ENCODE measurements around the gene TRIM13.
"Not testable (repeated sequence)": the region's sequence is repeated elsewhere in the genome, so short reads cannot be mapped to it uniquely, and the experiment has no call there.

Gene TRIM13

DNA sequence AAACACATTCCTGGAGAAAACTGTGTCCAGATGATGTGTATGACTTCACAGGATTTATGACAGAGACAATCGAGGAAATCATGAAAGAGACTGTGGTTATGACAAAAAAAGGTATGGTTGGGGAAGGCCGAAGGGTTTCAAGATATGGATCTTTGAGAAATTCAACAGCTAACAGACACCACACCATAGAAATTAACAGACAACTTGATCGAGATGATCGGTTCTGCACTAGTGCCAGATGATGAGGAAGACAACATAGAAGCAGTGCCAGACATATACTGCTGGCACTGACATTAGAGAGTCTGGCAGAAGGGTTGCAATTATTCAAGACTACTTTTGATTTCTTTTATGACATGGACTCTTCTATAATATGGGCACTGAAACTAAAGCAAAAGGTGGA lies 55.6 kb downstream of the TRIM13 start:
- in situ Hi-C loops (cut with MboI; ENCODE audit: low sequenced_read_pairs), result no loop called here

DNA sequence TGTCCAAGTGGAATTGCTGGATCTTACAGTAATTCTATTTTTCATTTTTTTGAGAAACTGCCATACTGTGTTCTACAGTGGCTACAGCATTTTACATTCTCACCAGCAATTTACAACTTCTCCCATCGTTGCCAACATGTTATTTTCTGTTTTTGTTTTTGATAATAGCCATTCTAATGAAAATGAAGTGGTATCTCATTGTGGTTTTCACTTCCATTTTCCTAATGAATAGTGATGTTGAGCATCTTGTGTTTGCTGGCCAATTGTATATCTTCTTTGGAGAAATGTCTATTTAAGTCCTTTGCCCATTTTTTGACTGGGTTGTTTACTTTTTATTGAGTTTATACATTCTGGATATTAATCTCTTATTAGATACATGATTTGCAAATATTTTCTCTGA lies 57.0 kb downstream of the TRIM13 start:
- in situ Hi-C loops (cut with MboI; ENCODE audit: low sequenced_read_pairs), result no loop called here

DNA sequence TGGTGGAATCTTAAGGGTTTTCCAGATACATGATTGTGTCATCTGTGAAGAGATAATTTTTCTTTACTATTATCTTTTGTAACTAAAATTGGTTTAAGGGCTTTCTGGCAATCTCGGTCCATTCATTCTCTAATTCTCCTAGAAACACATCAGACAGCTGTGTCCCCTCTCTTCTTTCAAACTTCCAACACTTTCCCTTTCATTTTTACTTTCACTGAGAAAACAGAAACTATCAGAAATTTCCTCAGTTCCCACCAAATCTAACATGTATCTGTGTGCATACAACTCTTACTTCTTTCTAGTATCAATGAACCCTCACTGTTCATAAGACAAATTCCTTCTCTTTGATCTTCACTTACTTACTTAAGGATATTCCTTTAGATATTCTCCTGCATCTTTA lies 58.6 kb downstream of the TRIM13 start:
- in situ Hi-C loops (cut with MboI; ENCODE audit: low sequenced_read_pairs), result no loop called here

DNA sequence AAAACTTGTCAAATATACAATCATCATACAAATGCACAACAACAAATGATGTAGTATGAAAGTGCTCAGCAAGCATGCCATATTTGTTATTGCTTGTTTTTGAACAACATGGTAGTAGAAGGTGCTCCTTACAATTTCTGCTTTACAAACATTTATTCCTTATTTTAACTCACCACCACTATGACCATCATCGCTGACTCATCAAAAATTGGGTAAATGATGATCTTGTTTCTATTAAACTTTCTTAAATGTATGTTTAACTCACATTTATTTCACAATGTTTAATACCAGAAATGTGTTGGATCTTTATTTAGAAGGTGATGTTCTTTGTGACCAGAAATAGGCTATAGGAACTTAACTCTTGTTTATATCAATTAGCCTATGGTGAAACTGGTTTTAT lies 63.9 kb downstream of the TRIM13 start:
- in situ Hi-C loops (cut with MboI; ENCODE audit: low sequenced_read_pairs), result no loop called here

DNA sequence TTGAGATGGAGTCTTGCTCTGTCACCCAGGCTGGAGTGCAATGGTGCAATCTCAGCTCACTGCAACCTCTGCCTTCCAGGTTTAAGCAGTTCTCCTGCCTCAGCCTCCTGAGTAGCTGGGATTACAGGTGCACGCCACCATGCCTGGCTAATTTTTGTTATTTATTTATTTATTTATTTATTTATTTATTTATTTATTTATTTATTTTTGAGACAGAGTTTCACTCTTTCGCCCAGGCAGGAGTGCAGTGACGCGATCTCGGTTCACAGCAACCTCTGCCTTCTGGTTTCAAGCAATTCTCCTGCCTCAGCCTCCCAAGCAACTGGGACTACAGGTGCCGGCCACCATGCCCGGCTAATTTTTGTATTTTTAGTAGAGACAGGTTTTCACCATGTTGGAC lies 65.5 kb downstream of the TRIM13 start:
- in situ Hi-C loops (cut with MboI; ENCODE audit: low sequenced_read_pairs), result not testable (repeated sequence)

DNA sequence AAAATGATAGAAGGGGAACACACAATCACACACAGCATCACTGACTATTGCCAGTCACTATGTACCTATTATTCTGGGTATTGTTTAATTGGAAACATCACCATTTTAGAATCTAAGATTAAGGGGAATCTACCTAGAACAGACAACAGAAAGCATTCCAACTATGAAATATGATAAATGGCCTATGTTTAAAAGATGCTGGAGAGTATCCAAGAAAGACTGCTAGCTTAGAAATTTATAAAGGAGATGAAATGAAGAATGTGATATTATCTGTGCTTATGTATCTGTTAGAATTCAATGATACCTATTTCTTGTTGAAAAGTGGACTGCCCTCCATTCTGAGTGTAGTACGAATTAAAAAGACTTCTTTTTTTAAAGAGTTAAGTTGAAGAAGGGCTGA lies 68.9 kb downstream of the TRIM13 start:
- in situ Hi-C loops (cut with MboI; ENCODE audit: low sequenced_read_pairs), result no loop called here

Measured in HL-60/S4 treated with retinoic acid at 250 ng/mL for 4 days and 3 days (cell line).